Measurements from ENCODE around the gene CAMK1G.

DNA sequence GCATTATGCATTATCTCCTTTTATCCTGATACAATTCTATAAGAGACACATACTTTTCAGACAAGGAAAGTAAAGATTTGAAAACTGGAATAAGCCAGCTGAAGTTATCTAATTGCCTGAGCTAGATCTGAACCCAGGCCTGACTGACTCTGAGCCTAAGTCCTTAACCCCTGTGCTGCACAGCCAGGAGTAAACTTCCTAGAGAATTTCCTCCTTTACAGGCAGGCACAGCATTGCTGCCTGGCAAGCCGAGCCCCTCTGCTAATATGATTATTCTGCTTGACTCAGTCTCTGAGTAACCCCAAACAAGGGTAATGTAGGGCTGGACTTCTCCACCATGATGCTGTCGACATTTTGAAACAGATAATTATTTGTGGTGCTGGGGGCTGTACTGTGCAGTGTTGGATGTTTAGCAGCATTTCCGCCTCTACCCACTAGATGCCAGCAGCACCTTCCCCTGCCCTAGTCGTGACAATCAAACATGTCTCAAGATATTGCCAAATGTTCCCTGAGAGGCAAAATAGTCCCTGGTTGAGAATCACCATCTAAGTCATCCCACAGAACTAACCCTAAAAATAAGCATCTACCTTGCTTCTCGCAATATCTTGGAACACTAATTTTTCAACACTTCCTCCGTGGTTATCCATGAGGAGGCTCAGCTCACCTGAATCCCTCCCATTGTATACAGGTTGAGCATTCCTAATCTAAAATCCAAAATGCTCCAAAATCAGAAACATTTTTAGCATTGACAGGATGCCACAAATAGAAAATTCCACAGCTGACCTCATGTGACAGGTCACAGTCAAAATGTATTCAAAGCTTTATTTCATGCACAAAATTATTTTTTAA, 18.5 kb downstream of the CAMK1G start:
- TF ChIP-seq, protein P1, sequence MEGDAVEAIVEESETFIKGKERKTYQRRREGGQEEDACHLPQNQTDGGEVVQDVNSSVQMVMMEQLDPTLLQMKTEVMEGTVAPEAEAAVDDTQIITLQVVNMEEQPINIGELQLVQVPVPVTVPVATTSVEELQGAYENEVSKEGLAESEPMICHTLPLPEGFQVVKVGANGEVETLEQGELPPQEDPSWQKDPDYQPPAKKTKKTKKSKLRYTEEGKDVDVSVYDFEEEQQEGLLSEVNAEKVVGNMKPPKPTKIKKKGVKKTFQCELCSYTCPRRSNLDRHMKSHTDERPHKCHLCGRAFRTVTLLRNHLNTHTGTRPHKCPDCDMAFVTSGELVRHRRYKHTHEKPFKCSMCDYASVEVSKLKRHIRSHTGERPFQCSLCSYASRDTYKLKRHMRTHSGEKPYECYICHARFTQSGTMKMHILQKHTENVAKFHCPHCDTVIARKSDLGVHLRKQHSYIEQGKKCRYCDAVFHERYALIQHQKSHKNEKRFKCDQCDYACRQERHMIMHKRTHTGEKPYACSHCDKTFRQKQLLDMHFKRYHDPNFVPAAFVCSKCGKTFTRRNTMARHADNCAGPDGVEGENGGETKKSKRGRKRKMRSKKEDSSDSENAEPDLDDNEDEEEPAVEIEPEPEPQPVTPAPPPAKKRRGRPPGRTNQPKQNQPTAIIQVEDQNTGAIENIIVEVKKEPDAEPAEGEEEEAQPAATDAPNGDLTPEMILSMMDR (IDR thresholded peaks at IDR 0.05): peak; percentile 85
- no peak for TF ChIP-seq ZFX (IDR thresholded peaks at IDR 0.05; ENCODE audit: borderline replicate concordance)
